Stomach (tissue), 4 donors: ENCODE data around the gene ANKFN1.

Experiments
- EP300 ChIP-seq: sonication (generic); formaldehyde crosslinking; IDR thresholded peaks from one replicate; pipeline ENCODE4 v1.6.1; 2017; ENCODE audit warnings: antibody characterized with exemption
- POLR2A ChIP-seq, 4 donors: fragments of 450-650 bp; IDR thresholded peaks; one replicate each; pipeline ENCODE4 v1.6.1; 2016; ENCODE audit warnings: antibody characterized with exemption in 4 of 4, control low read depth in 2 of 4, mild to moderate bottlenecking in 1 of 4, moderate library complexity in 1 of 4
- POLR2AphosphoS5 ChIP-seq, 3 donors: sonication (generic); formaldehyde crosslinking; IDR thresholded peaks; one replicate each; pipeline ENCODE4 v1.6.1; 2016; ENCODE audit warnings: antibody characterized with exemption in 3 of 3
- TF ChIP-seq, protein P1 (sequence below), 7 experiments: fragments of 450-650 bp in 4 of 7; fragments of 200-600 bp in 3 of 7; sonication (generic) in 3 of 7; IDR thresholded peaks; one replicate each; pipeline ENCODE4 v1.5.1; 2016 to 2019; ENCODE audit warnings: antibody characterized with exemption in 7 of 7, control low read depth in 2 of 7, mild to moderate bottlenecking in 1 of 7

GRCh38 chr17:56514899-56515298 is 361.6 kb downstream of the ANKFN1 start:
- no peak for TF ChIP-seq POLR2AphosphoS5 (IDR thresholded peaks at IDR 0.05)
- TF ChIP-seq, protein P1, sequence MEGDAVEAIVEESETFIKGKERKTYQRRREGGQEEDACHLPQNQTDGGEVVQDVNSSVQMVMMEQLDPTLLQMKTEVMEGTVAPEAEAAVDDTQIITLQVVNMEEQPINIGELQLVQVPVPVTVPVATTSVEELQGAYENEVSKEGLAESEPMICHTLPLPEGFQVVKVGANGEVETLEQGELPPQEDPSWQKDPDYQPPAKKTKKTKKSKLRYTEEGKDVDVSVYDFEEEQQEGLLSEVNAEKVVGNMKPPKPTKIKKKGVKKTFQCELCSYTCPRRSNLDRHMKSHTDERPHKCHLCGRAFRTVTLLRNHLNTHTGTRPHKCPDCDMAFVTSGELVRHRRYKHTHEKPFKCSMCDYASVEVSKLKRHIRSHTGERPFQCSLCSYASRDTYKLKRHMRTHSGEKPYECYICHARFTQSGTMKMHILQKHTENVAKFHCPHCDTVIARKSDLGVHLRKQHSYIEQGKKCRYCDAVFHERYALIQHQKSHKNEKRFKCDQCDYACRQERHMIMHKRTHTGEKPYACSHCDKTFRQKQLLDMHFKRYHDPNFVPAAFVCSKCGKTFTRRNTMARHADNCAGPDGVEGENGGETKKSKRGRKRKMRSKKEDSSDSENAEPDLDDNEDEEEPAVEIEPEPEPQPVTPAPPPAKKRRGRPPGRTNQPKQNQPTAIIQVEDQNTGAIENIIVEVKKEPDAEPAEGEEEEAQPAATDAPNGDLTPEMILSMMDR (IDR thresholded peaks at IDR 0.05), result no peak
- no peak for TF ChIP-seq EP300
- TF ChIP-seq POLR2A (IDR thresholded peaks at IDR 0.05), result no peak
